Posterior cingulate gyrus (tissue), 11 donors: ENCODE data around the gene CTNNA3.

Source experiments
- DNase-seq, 10 donors: peaks; one replicate each; pipeline versions ENCODE4 v3.0.0 to v3.0.0-alpha.2; 2020 to 2021; ENCODE audit warnings: mixed read lengths in 3 of 10
- intact Hi-C: fragments of 100-400 bp; cut with DNase I; formaldehyde crosslinking; loops from one replicate; pipeline ENCODE4 v1.15.1; 2023

CTNNA3 gene

GRCh38 chr10:66723608-66724400 is 972.2 kb downstream of the CTNNA3 start:
- DNase-seq: no peak

GRCh38 chr10:66719483-66719882 is 976.5 kb downstream of the CTNNA3 start:
- intact Hi-C loops: no loop called here
- DNase-seq: no peak

More at GRCh38 chr10:66723608-66724400, 972.2 kb downstream of the CTNNA3 start:
- intact Hi-C loops: no loop called here

GRCh38 chr10:66717231-66717981 is 978.6 kb downstream of the CTNNA3 start:
- no peak for DNase-seq
- intact Hi-C loops: no loop called here

- no peak for DNase-seq
- intact Hi-C loops: no loop called here
Measured at GRCh38 chr10:66714741-66715140, 981.3 kb downstream of the CTNNA3 start.

- DNase-seq: no peak
Measured at GRCh38 chr10:66713387-66713786, 982.6 kb downstream of the CTNNA3 start.

GRCh38 chr10:66698069-66698468 is 997.9 kb downstream of the CTNNA3 start:
- DNase-seq: no peak
- intact Hi-C loops: no loop called here

More at GRCh38 chr10:66713387-66713786, 982.6 kb downstream of the CTNNA3 start:
- intact Hi-C loops: no loop called here

GRCh38 chr10:66695046-66695445 is 1000.9 kb downstream of the CTNNA3 start:
- intact Hi-C loops: no loop called here
- DNase-seq: no peak

GRCh38 chr10:66684581-66684980 is 1011.4 kb downstream of the CTNNA3 start:
- DNase-seq: no peak

GRCh38 chr10:66680886-66681285 is 1015.1 kb downstream of the CTNNA3 start:
- intact Hi-C loops: no loop called here
- DNase-seq: no peak

More at GRCh38 chr10:66684581-66684980, 1011.4 kb downstream of the CTNNA3 start:
- intact Hi-C loops: no loop called here

- DNase-seq: no peak
- intact Hi-C loops: no loop called here
Measured at GRCh38 chr10:66678521-66678920, 1017.5 kb downstream of the CTNNA3 start.

- intact Hi-C loops: no loop called here
- no peak for DNase-seq
Measured at GRCh38 chr10:66673071-66673470, 1022.9 kb downstream of the CTNNA3 start.

GRCh38 chr10:66671562-66671961 is 1024.4 kb downstream of the CTNNA3 start:
- intact Hi-C loops: no loop called here

GRCh38 chr10:66671064-66671463 is 1024.9 kb downstream of the CTNNA3 start:
- DNase-seq: no peak
- intact Hi-C loops: no loop called here

More at GRCh38 chr10:66671562-66671961, 1024.4 kb downstream of the CTNNA3 start:
- DNase-seq: no peak

GRCh38 chr10:66656499-66656898 is 1039.5 kb downstream of the CTNNA3 start:
- intact Hi-C loops: no loop called here
- DNase-seq: no peak

GRCh38 chr10:66654861-66655260 is 1041.1 kb downstream of the CTNNA3 start:
- intact Hi-C loops: no loop called here
- no peak for DNase-seq

GRCh38 chr10:66651308-66652082 is 1044.5 kb downstream of the CTNNA3 start:
- intact Hi-C loops: no loop called here
- DNase-seq: peak in 2 of 10 donors; percentile 58 to 78

- intact Hi-C loops: no loop called here
- DNase-seq: peak in 2 of 10 donors; percentile 33 to 59
Measured at GRCh38 chr10:66649626-66650025, 1046.4 kb downstream of the CTNNA3 start.

GRCh38 chr10:66642217-66642616 is 1053.8 kb downstream of the CTNNA3 start:
- no peak for DNase-seq
- intact Hi-C loops: loop anchor here (2.0 kb wide), 1 partner anchor 17 kb away; no protein-coding TSS in a partner anchor

- no peak for DNase-seq
- intact Hi-C loops: no loop called here
Measured at GRCh38 chr10:66639371-66639770, 1056.6 kb downstream of the CTNNA3 start.

GRCh38 chr10:66637273-66638036 is 1058.5 kb downstream of the CTNNA3 start:
- intact Hi-C loops: no loop called here
- DNase-seq: peak in 1 of 10 donors; percentile 41
